B cell (primary cell): ENCODE results near the gene ATP5ME. TPM values are rescaled to one million over a fixed set of nuclear protein-coding genes. Genes with fewer than 3 reads are reported as not detected.

Experiments
- ATAC-seq: fragments of 200-7000 bp; cut with Tn5 transposase; one replicate; pipeline ENCODE4 v1.10.0; 2021; ENCODE audit warnings: low read depth, mild to moderate bottlenecking, moderate number of reproducible peaks, moderate library complexity
- CTCF ChIA-PET: fragments of 350-600 bp; sonication (Branson Sonifier 250); formaldehyde crosslinking; loops from one replicate; lab custom pipeline; 2021; ENCODE audit warnings: antibody characterized with exemption, inconsistent platforms; lab: Charles Lee
- POLR2A ChIA-PET: fragments of 350-600 bp; sonication (Branson Sonifier 250); formaldehyde crosslinking; loops from one replicate; lab custom pipeline; 2021; ENCODE audit warnings: antibody characterized with exemption; lab: Charles Lee
- DNase-seq: peaks from one replicate; pipeline ENCODE4 v3.0.0; 2013
- H2AFZ ChIP-seq: 2 replicates; pipeline ENCODE4 v1.6.1; 2012; ENCODE audit warnings: mild to moderate bottlenecking, low read depth, low read length; ENCODE audit not compliant: insufficient read depth, poor library complexity, severe bottlenecking
- H3K27ac ChIP-seq, 2 donors: 1 replicate in 1 of 2; 2 replicates in 1 of 2; pipeline ENCODE4 v1.5.1; 2012 to 2013; ENCODE audit warnings: low read length in 2 of 2, mild to moderate bottlenecking in 2 of 2, moderate library complexity in 1 of 2
- H3K27me3 ChIP-seq, 4 experiments: fragments of 200-600 bp in 1 of 4; sonication (generic) in 1 of 4; replicated peaks in 1 of 4; 1 replicate in 2 of 4; 2 replicates in 2 of 4; pipeline versions ENCODE4 v1.6.1 to v1.7.0; 2013 to 2016; ENCODE audit warnings: low read length in 3 of 4, mild to moderate bottlenecking in 2 of 4, mixed read lengths in 1 of 4, moderate library complexity in 1 of 4; ENCODE audit not compliant: insufficient read depth in 4 of 4, control insufficient read depth in 3 of 4; ENCODE audit errors: control extremely low read depth in 1 of 4
- H3K36me3 ChIP-seq, 2 experiments: replicated peaks in 1 of 2; 1 replicate in 1 of 2; 2 replicates in 1 of 2; pipeline versions ENCODE4 v1.6.1 to v1.7.1; 2013; ENCODE audit warnings: low read length in 1 of 2; ENCODE audit not compliant: insufficient read depth in 2 of 2, control insufficient read depth in 1 of 2; ENCODE audit errors: control extremely low read depth in 1 of 2, extremely low read depth in 1 of 2
- H3K4me1 ChIP-seq, 2 donors: fragments of 200-600 bp in 1 of 2; sonication (generic) in 1 of 2; 1 replicate in 1 of 2; 2 replicates in 1 of 2; pipeline versions ENCODE4 v1.5.1 to v1.6.1; 2013 to 2017; ENCODE audit warnings: low read length in 2 of 2; ENCODE audit not compliant: control insufficient read depth in 2 of 2, insufficient read depth in 2 of 2
- H3K4me2 ChIP-seq: replicated peaks from 2 replicates; pipeline ENCODE3; 2012; ENCODE audit warnings: mild to moderate bottlenecking, low read depth, low read length; ENCODE audit not compliant: poor library complexity, severe bottlenecking
- H3K4me3 ChIP-seq, 5 experiments: fragments of 200-600 bp in 1 of 5; sonication (generic) in 1 of 5; 1 replicate in 3 of 5; 2 replicates in 2 of 5; pipeline versions ENCODE4 v1.5.1 to v1.7.0; 2011 to 2016; ENCODE audit warnings: low read length in 4 of 5, mild to moderate bottlenecking in 4 of 5, low read depth in 2 of 5, control low read depth in 1 of 5, moderate library complexity in 1 of 5; ENCODE audit not compliant: insufficient read depth in 1 of 5; ENCODE audit errors: control extremely low read depth in 1 of 5, extremely low read depth in 1 of 5
- H3K79me2 ChIP-seq: fragments of 200-600 bp; sonication (generic); one replicate; pipeline ENCODE4 v1.6.0; 2016; ENCODE audit warnings: low read length; ENCODE audit not compliant: control insufficient read depth, insufficient read depth
- H3K9ac ChIP-seq: fragments of 200-600 bp; sonication (generic); 2 replicates; pipeline ENCODE4 v1.6.1; 2017; ENCODE audit warnings: mild to moderate bottlenecking, low read length, moderate library complexity
- H3K9me3 ChIP-seq, 3 donors: one replicate each; pipeline versions ENCODE4 v1.6.1 to v1.7.1; 2013; ENCODE audit warnings: low read length in 2 of 3; ENCODE audit not compliant: control insufficient read depth in 2 of 3, insufficient read depth in 1 of 3; ENCODE audit errors: control extremely low read depth in 1 of 3
- H4K20me1 ChIP-seq: 2 replicates; pipeline ENCODE4 v1.6.0; 2012; ENCODE audit warnings: mild to moderate bottlenecking, low read length; ENCODE audit not compliant: insufficient read depth, control insufficient read depth, poor library complexity, severe bottlenecking
- H3K27ac Mint-ChIP-seq: one replicate; pipeline ENCODE4 v1.8.0; 2021; ENCODE audit warnings: mixed read lengths
- H3K27me3 Mint-ChIP-seq: one replicate; pipeline ENCODE4 v1.8.0; 2021; ENCODE audit warnings: mixed read lengths
- H3K4me1 Mint-ChIP-seq: one replicate; pipeline ENCODE4 v1.8.0; 2021; ENCODE audit warnings: mixed read lengths
- H3K4me3 Mint-ChIP-seq: one replicate; pipeline ENCODE4 v1.8.0; 2021; ENCODE audit warnings: mixed read lengths
- H3K9me3 Mint-ChIP-seq: one replicate; pipeline ENCODE4 v1.8.0; 2022; ENCODE audit warnings: mixed read lengths; ENCODE audit not compliant: insufficient read depth
- CTCF ChIP-seq: fragments of 200-600 bp; IDR thresholded peaks from one replicate; pipeline ENCODE4 v1.8.0; 2022; ENCODE audit warnings: antibody characterized with exemption, mild to moderate bottlenecking
- EZH2 ChIP-seq: IDR thresholded peaks from 2 replicates; pipeline ENCODE4 v1.6.1; 2012; ENCODE audit warnings: borderline replicate concordance, low read depth, mild to moderate bottlenecking, moderate library complexity, low read length; ENCODE audit not compliant: insufficient read depth, poor library complexity, severe bottlenecking
- WGBS: methylation state at CpG from one replicate; pipeline ENCODE4 v1.1.5; 2013; ENCODE audit warnings: missing lambda C conversion rate; ENCODE audit not compliant: insufficient coverage; 5-methylcytosine and 5-hydroxymethylcytosine counted together
- intact Hi-C: fragments of 100-400 bp; cut with micrococcal nuclease; formaldehyde crosslinking; loops from one replicate; pipeline ENCODE4 v1.10.0; 2022
- polyA plus RNA-seq: library from polyadenylated mRNA; depleted of rRNA; stranded (reverse); fragments of >200 nt; gene quantifications from 2 replicates; pipeline ENCODE4 v1.2.3, GENCODE V29; 2012
- total RNA-seq, 2 donors: library from RNA; stranded (reverse); fragments of 120-200 nt in 1 of 2; gene quantifications; 1 replicate in 1 of 2; 2 replicates in 1 of 2; pipeline versions ENCODE4 v1.2.3 to v1.2.4, GENCODE V29; 2013 to 2022

ATP5ME gene
- total and polyA plus RNA-seq, 2 donors (not counting 1 experiment from before 2014, with no cell fraction given), result 129 to 153 TPM

GRCh38 chr4:660401-660800, 13.7 kb downstream of the ATP5ME start:
- Histone ChIP-seq H3K4me3 (no peak overlapping the region), H3K79me2 (peaks cover 9% of the 10 kb centered on the region), H3K27me3 (no peaks in the 10 kb centered on the region), H4K20me1 (no peaks in the 10 kb centered on the region), H3K9me3 (peaks cover 0 to 17% (median 0%) of the 10 kb centered on the region in 3 donors), H3K4me2 (no peak overlapping the region), H2AFZ (no peak overlapping the region), H3K36me3 (no peaks in the 10 kb centered on the region), H3K27ac (no peak overlapping the region), H3K4me1 (peaks cover 9 to 17% of the 10 kb centered on the region in 2 donors), H3K9ac (no peak overlapping the region)
- Mint-ChIP-seq H3K9me3 (no peaks in the 10 kb centered on the region), H3K27ac (no peak overlapping the region), H3K27me3 (no peaks in the 10 kb centered on the region), H3K4me3 (no peak overlapping the region), H3K4me1 (peaks cover 11% of the 10 kb centered on the region)
- ChIA-PET CTCF (no interaction called here), POLR2A (no interaction called here)
- WGBS, result 98% methylated on average over 9 of the region's 10 CpGs
- DNase-seq (no peak), ATAC-seq (no peak)
- no peak for TF ChIP-seq CTCF
- TF ChIP-seq EZH2, result no peak
- intact Hi-C loops, result loop anchor here (5.0 kb wide), 1 partner anchor 323 kb away; the partner anchor contains the start of gene ZNF141

- DNase-seq (no peak), ATAC-seq (no peak)
- Histone ChIP-seq H3K27ac (no peak overlapping the region), H3K4me3 (no peak overlapping the region), H3K9me3 (peaks cover 0 to 17% (median 0%) of the 10 kb centered on the region in 3 donors), H4K20me1 (no peaks in the 10 kb centered on the region), H3K36me3 (no peaks in the 10 kb centered on the region), H3K4me1 (peaks cover 9 to 16% of the 10 kb centered on the region in 2 donors), H2AFZ (no peak overlapping the region), H3K9ac (no peak overlapping the region), H3K79me2 (peaks cover 9% of the 10 kb centered on the region), H3K27me3 (no peaks in the 10 kb centered on the region), H3K4me2 (no peak overlapping the region)
- peaks cover 9% of the 10 kb centered on the region for H3K4me1 Mint-ChIP-seq
- intact Hi-C loops, result loop anchor here (5.0 kb wide), 1 partner anchor 323 kb away; the partner anchor contains the start of gene ZNF141
- ChIA-PET CTCF (no interaction called here), POLR2A (no interaction called here)
- no peaks in the 10 kb centered on the region for H3K9me3 Mint-ChIP-seq
- H3K27me3 Mint-ChIP-seq, result no peaks in the 10 kb centered on the region
- no peak overlapping the region for H3K27ac Mint-ChIP-seq
- no peak overlapping the region for H3K4me3 Mint-ChIP-seq
- no peak for TF ChIP-seq EZH2
- TF ChIP-seq CTCF, result no peak
- 100% methylated on average over 6 of the region's 8 CpGs for WGBS
Observed at GRCh38 chr4:659851-660250, 14.2 kb downstream of the ATP5ME start.
